GM12878 (cell line): ENCODE data around the gene ZNF771. TPM values are rescaled to one million over a fixed set of nuclear protein-coding genes. Genes with fewer than 3 reads are reported as not detected.

Experiments
- BHLHE40 ChIP-seq, 2 experiments: fragments of 450-650 bp in 1 of 2; IDR thresholded peaks; 2 replicates each; pipeline ENCODE4 v1.6.1; 2011 to 2017; ENCODE audit warnings: low read depth in 2 of 2, borderline replicate concordance in 1 of 2, improper control_type of control experiment in 1 of 2, low read length in 1 of 2, mild to moderate bottlenecking in 1 of 2
- CHD4 ChIP-seq: fragments of 200-600 bp; sonication (generic); IDR thresholded peaks from 2 replicates; pipeline ENCODE4 v1.6.1; 2016; ENCODE audit warnings: mild to moderate bottlenecking
- ETV6 ChIP-seq, 2 experiments: fragments of 450-650 bp in 1 of 2; IDR thresholded peaks in 1 of 2; conservative IDR thresholded peaks in 1 of 2; 2 replicates each; pipeline ENCODE4 v1.6.1; 2014; ENCODE audit warnings: antibody characterized with exemption in 1 of 2, borderline replicate concordance in 1 of 2, low read depth in 1 of 2, mild to moderate bottlenecking in 1 of 2, moderate library complexity in 1 of 2
- FOXK2 ChIP-seq: fragments of 450-650 bp; IDR thresholded peaks from 2 replicates; pipeline ENCODE4 v1.6.1; 2017; ENCODE audit warnings: mild to moderate bottlenecking, moderate library complexity
- GABPA ChIP-seq: IDR thresholded peaks from 2 replicates; pipeline ENCODE4 v1.6.1; 2014; ENCODE audit warnings: antibody characterized with exemption, low read depth, mild to moderate bottlenecking, inconsistent platforms
- GATAD2B ChIP-seq: fragments of 450-650 bp; conservative IDR thresholded peaks from 2 replicates; pipeline ENCODE4 v1.6.1; 2017; ENCODE audit warnings: low read depth, mild to moderate bottlenecking, moderate library complexity
- IKZF1 ChIP-seq: fragments of 450-650 bp; conservative IDR thresholded peaks from 2 replicates; pipeline ENCODE4 v1.6.1; 2017; ENCODE audit warnings: antibody characterized with exemption, mild to moderate bottlenecking
- MXI1 ChIP-seq: fragments of 150-350 bp; IDR thresholded peaks from 2 replicates; pipeline ENCODE4 v1.6.1; 2011; ENCODE audit warnings: low read depth, mild to moderate bottlenecking, inconsistent platforms, low read length, improper control_type of control experiment
- MYC ChIP-seq: IDR thresholded peaks from 2 replicates; pipeline ENCODE4 v1.6.1; 2011; ENCODE audit warnings: mild to moderate bottlenecking, low read length, moderate library complexity, inconsistent platforms; ENCODE audit not compliant: insufficient read depth, insufficient replicate concordance, insufficient read length, severe bottlenecking
- NBN ChIP-seq: fragments of 450-650 bp; IDR thresholded peaks from 2 replicates; pipeline ENCODE4 v1.6.1; 2016
- NRF1 ChIP-seq: conservative IDR thresholded peaks from 2 replicates; pipeline ENCODE4 v1.6.1; 2011; ENCODE audit warnings: mild to moderate bottlenecking, low read depth, low read length, improper control_type of control experiment
- REST ChIP-seq: IDR thresholded peaks from 2 replicates; pipeline ENCODE4 v1.6.1; 2012; ENCODE audit warnings: mild to moderate bottlenecking, low read depth, low read length
- SIN3A ChIP-seq: IDR thresholded peaks from 2 replicates; pipeline ENCODE4 v1.6.1; 2012; ENCODE audit warnings: low read depth, low read length, improper control_type of control experiment
- STAT3 ChIP-seq: IDR thresholded peaks from 2 replicates; pipeline ENCODE4 v1.6.1; 2011; ENCODE audit warnings: low read depth, low read length, improper control_type of control experiment
- SUZ12 ChIP-seq: fragments of 200-600 bp; sonication (generic); IDR thresholded peaks from one replicate; pipeline ENCODE4 v1.6.1; 2018; ENCODE audit warnings: antibody characterized with exemption, mild to moderate bottlenecking; ENCODE audit not compliant: unreplicated experiment
- TAF1 ChIP-seq: IDR thresholded peaks from 2 replicates; pipeline ENCODE4 v1.6.1; 2011; ENCODE audit warnings: mild to moderate bottlenecking, low read depth, low read length, borderline replicate concordance
- TBL1XR1 ChIP-seq: IDR thresholded peaks from 2 replicates; pipeline ENCODE4 v1.6.1; 2012; ENCODE audit warnings: low read depth, low read length, improper control_type of control experiment
- TCF3 ChIP-seq: IDR thresholded peaks from 2 replicates; pipeline ENCODE4 v1.6.1; 2012; ENCODE audit warnings: low read depth, mild to moderate bottlenecking, low read length, borderline replicate concordance; ENCODE audit not compliant: insufficient read depth
- YY1 ChIP-seq: IDR thresholded peaks from 2 replicates; pipeline ENCODE4 v1.6.1; 2011; ENCODE audit warnings: low read depth, mild to moderate bottlenecking, low read length
- polyA plus RNA-seq, 11 experiments: library from polyadenylated mRNA; depleted of rRNA in 4 of 11; unstranded in 6 of 11; stranded (reverse) in 5 of 11; fragments of >200 nt; fragmentation: Nextera tagmentation in 4 of 11; fragmentation: Illumina TruSeq in 1 of 11; extraction: Ambion mirVana in 4 of 11; extraction: Trizol in 1 of 11; gene quantifications; 1 replicate in 1 of 11; 2 replicates in 10 of 11; pipeline versions ENCODE4 v1.2.1 to v1.2.3, GENCODE V29; 2011 to 2016; ENCODE audit warnings: inconsistent platforms in 2 of 11, missing spikeins in 2 of 11, low read depth in 1 of 11
- total RNA-seq, 4 experiments: library from RNA; depleted of rRNA in 3 of 4; stranded (reverse); fragments of >200 nt in 3 of 4; fragmentation: Illumina TruSeq in 1 of 4; extraction: Trizol in 1 of 4; gene quantifications; 2 replicates each; pipeline versions ENCODE4 v1.2.1 to v1.2.3, GENCODE V29; 2013 to 2021
- TF ChIP-seq, protein P1 (sequence below): fragments of 150-350 bp; IDR thresholded peaks from 2 replicates; pipeline ENCODE4 v1.6.1; 2014; ENCODE audit warnings: mild to moderate bottlenecking, low read depth, low read length
- TF ChIP-seq, protein P2 (sequence below): fragments of 450-650 bp; formaldehyde crosslinking; IDR thresholded peaks from 2 replicates; pipeline ENCODE4 v1.4.0; 2020; ENCODE audit warnings: mild to moderate bottlenecking, moderate library complexity

Gene ZNF771
- total and polyA plus RNA-seq, 10 of the 15 experiments (the other 5 are each of a cell fraction or from before 2014, with no cell fraction given), result 0.98 to 7.6 (median 3.7) TPM

DNA sequence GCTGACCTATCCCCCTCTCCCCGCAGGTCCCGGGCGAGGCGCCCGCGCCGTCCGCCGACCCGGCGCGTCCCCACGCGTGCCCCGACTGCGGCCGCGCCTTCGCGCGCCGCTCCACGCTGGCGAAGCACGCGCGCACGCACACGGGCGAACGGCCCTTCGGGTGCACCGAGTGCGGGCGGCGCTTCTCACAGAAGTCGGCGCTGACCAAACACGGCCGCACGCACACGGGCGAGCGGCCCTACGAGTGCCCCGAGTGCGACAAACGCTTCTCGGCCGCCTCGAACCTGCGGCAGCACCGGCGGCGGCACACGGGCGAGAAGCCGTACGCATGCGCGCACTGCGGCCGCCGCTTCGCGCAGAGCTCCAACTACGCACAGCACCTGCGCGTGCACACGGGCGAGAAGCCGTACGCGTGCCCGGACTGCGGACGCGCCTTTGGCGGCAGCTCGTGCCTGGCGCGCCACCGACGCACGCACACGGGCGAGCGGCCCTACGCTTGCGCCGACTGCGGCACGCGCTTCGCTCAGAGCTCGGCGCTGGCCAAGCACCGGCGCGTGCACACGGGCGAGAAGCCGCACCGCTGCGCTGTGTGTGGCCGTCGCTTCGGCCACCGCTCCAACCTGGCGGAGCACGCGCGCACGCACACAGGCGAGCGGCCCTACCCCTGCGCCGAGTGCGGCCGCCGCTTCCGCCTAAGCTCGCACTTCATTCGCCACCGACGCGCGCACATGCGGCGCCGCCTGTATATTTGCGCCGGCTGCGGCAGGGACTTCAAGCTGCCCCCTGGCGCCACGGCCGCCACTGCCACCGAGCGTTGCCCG, 10.3 kb downstream of the ZNF771 start (continued):
- TF ChIP-seq, protein P1, sequence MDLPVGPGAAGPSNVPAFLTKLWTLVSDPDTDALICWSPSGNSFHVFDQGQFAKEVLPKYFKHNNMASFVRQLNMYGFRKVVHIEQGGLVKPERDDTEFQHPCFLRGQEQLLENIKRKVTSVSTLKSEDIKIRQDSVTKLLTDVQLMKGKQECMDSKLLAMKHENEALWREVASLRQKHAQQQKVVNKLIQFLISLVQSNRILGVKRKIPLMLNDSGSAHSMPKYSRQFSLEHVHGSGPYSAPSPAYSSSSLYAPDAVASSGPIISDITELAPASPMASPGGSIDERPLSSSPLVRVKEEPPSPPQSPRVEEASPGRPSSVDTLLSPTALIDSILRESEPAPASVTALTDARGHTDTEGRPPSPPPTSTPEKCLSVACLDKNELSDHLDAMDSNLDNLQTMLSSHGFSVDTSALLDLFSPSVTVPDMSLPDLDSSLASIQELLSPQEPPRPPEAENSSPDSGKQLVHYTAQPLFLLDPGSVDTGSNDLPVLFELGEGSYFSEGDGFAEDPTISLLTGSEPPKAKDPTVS, result no peak
- TF ChIP-seq NRF1 (peak; percentile 81), MYC (peak; percentile 31), IKZF1 (peak; percentile 96), REST (no peak), MXI1 (peak; percentile 90), CHD4 (no peak), TCF3 (0 out of 2 replicates have a peak, but pooled peaks have one; percentile 19), TAF1 (no peak), ETV6 (conservative IDR thresholded peaks at IDR 0.05 in 1 of 2, IDR thresholded peaks at IDR 0.05 in 1 of 2; ENCODE audit: borderline replicate concordance in 1 of 2, low read depth in 1 of 2) (no peak), NBN (no peak), GATAD2B (peak; percentile 77), STAT3 (no peak), SIN3A (no peak), GABPA (no peak), SUZ12 (no peak), TBL1XR1 (no peak), BHLHE40 (IDR thresholded peaks at IDR 0.05; ENCODE audit: borderline replicate concordance in 1 of 2, low read depth in 2 of 2, low read length in 1 of 2) (peak; percentile 93 to 99), YY1 (no peak; the same call in 1 of the 2 replicates), FOXK2 (no peak)
- TF ChIP-seq, protein P2, sequence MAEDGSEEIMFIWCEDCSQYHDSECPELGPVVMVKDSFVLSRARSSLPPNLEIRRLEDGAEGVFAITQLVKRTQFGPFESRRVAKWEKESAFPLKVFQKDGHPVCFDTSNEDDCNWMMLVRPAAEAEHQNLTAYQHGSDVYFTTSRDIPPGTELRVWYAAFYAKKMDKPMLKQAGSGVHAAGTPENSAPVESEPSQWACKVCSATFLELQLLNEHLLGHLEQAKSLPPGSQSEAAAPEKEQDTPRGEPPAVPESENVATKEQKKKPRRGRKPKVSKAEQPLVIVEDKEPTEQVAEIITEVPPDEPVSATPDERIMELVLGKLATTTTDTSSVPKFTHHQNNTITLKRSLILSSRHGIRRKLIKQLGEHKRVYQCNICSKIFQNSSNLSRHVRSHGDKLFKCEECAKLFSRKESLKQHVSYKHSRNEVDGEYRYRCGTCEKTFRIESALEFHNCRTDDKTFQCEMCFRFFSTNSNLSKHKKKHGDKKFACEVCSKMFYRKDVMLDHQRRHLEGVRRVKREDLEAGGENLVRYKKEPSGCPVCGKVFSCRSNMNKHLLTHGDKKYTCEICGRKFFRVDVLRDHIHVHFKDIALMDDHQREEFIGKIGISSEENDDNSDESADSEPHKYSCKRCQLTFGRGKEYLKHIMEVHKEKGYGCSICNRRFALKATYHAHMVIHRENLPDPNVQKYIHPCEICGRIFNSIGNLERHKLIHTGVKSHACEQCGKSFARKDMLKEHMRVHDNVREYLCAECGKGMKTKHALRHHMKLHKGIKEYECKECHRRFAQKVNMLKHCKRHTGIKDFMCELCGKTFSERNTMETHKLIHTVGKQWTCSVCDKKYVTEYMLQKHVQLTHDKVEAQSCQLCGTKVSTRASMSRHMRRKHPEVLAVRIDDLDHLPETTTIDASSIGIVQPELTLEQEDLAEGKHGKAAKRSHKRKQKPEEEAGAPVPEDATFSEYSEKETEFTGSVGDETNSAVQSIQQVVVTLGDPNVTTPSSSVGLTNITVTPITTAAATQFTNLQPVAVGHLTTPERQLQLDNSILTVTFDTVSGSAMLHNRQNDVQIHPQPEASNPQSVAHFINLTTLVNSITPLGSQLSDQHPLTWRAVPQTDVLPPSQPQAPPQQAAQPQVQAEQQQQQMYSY (CRISPR knock-in tag), result no peak
